Natural killer cell (primary cell): ENCODE results near the gene ANKRD6. TPM values are rescaled to one million over a fixed set of nuclear protein-coding genes. Genes with fewer than 3 reads are reported as not detected.

Experiments
- ATAC-seq, 3 donors: fragments of 150-1000 bp in 2 of 3; fragments of 200-7000 bp in 1 of 3; cut with Tn5 transposase; 1 replicate in 1 of 3; 2 replicates in 2 of 3; pipeline ENCODE4 v1.10.0; 2021; ENCODE audit warnings: mild to moderate bottlenecking in 2 of 3, moderate library complexity in 2 of 3
- DNase-seq, 2 donors: peaks; one replicate each; pipeline versions ENCODE4 v3.0.0 to v3.0.0-alpha.2; 2013 to 2021; ENCODE audit warnings: mixed read lengths in 1 of 2
- H3K27ac ChIP-seq: one replicate; pipeline ENCODE4 v1.5.1; 2013; ENCODE audit warnings: mild to moderate bottlenecking, low read length
- H3K27me3 ChIP-seq: one replicate; pipeline ENCODE4 v1.6.1; 2013; ENCODE audit warnings: low read length; ENCODE audit not compliant: control insufficient read depth, insufficient read depth
- H3K36me3 ChIP-seq: one replicate; pipeline ENCODE4 v1.6.1; 2013; ENCODE audit warnings: low read length; ENCODE audit not compliant: control insufficient read depth, insufficient read depth
- H3K4me1 ChIP-seq: one replicate; pipeline ENCODE4 v1.6.1; 2013; ENCODE audit warnings: low read length; ENCODE audit not compliant: control insufficient read depth, insufficient read depth
- H3K4me3 ChIP-seq: one replicate; pipeline ENCODE4 v1.5.1; 2013; ENCODE audit warnings: low read length
- H3K9me3 ChIP-seq: one replicate; pipeline ENCODE4 v1.6.1; 2013; ENCODE audit warnings: low read length; ENCODE audit not compliant: control insufficient read depth, insufficient read depth
- H3K27ac Mint-ChIP-seq, 2 donors: one replicate each; pipeline ENCODE4 v1.8.0; 2022; ENCODE audit warnings: mild to moderate bottlenecking in 2 of 2, mixed read lengths in 2 of 2, moderate library complexity in 1 of 2
- H3K27me3 Mint-ChIP-seq, 2 donors: one replicate each; pipeline ENCODE4 v1.8.0; 2022; ENCODE audit warnings: low read depth in 2 of 2, mixed read lengths in 2 of 2
- H3K36me3 Mint-ChIP-seq: one replicate; pipeline ENCODE4 v1.8.0; 2022; ENCODE audit warnings: mixed read lengths
- H3K4me1 Mint-ChIP-seq, 2 donors: one replicate each; pipeline ENCODE4 v1.8.0; 2022; ENCODE audit warnings: mixed read lengths in 2 of 2
- H3K4me3 Mint-ChIP-seq: one replicate; pipeline ENCODE4 v1.8.0; 2022; ENCODE audit warnings: mild to moderate bottlenecking, moderate library complexity, mixed read lengths
- H3K9me3 Mint-ChIP-seq, 2 donors: one replicate each; pipeline ENCODE4 v1.8.0; 2022; ENCODE audit warnings: mixed read lengths in 2 of 2
- CTCF ChIP-seq: fragments of 200-600 bp; IDR thresholded peaks from one replicate; pipeline ENCODE4 v1.8.0; 2022; ENCODE audit warnings: antibody characterized with exemption
- WGBS: methylation state at CpG from one replicate; pipeline ENCODE4 v1.1.7; 2013; ENCODE audit warnings: missing lambda C conversion rate; ENCODE audit not compliant: insufficient coverage; 5-methylcytosine and 5-hydroxymethylcytosine counted together
- intact Hi-C: fragments of 100-400 bp; cut with micrococcal nuclease; formaldehyde crosslinking; loops from one replicate; pipeline ENCODE4 v1.14.2; 2022
- total RNA-seq, 4 donors: library from RNA; stranded (reverse); fragments of 120-200 nt in 1 of 4; gene quantifications; one replicate each; pipeline versions ENCODE4 v1.2.3 to v1.2.4, GENCODE V29; 2013 to 2022

Gene ANKRD6
- total RNA-seq, 3 donors from 2014 or later (not counting 1 experiment from before 2014, with no cell fraction given): 4.5 to 9.0 (median 4.6) TPM

DNA sequence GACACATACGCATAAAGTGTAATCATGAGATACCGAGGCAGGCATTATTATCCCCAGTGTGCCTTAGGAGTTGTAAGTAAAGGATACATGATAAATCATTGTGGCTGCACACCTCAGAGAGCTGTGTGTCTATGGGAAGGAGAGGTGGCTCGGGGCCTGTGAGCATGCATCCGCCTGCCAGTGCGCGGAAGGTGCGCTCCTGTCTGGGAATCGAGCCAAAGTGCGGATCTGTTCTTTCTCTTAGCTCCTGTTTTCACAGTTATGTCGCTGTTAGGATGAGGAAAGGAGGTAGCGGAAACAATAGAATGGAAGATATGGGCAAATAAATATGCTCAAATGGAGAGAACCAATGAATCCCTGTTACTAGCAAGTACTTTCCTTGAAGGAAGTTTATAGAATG, 98.0 kb downstream of the ANKRD6 start:
- Mint-ChIP-seq H3K4me1 (peaks cover 0 to 5% of the 10 kb centered on the region in 2 donors), H3K27me3 (no peaks in the 10 kb centered on the region), H3K4me3 (no peak overlapping the region), H3K27ac (no peak overlapping the region), H3K9me3 (no peaks in the 10 kb centered on the region), H3K36me3 (no peaks in the 10 kb centered on the region)
- DNase-seq: no peak
- Histone ChIP-seq H3K27me3 (no peaks in the 10 kb centered on the region), H3K9me3 (no peaks in the 10 kb centered on the region), H3K27ac (no peak overlapping the region), H3K36me3 (no peaks in the 10 kb centered on the region), H3K4me1 (no peaks in the 10 kb centered on the region), H3K4me3 (no peak overlapping the region)
- TF ChIP-seq CTCF: no peak
- intact Hi-C loops: no loop called here
- 87% methylated on average over 11 of the region's 11 CpGs for WGBS
- no peak for ATAC-seq

DNA sequence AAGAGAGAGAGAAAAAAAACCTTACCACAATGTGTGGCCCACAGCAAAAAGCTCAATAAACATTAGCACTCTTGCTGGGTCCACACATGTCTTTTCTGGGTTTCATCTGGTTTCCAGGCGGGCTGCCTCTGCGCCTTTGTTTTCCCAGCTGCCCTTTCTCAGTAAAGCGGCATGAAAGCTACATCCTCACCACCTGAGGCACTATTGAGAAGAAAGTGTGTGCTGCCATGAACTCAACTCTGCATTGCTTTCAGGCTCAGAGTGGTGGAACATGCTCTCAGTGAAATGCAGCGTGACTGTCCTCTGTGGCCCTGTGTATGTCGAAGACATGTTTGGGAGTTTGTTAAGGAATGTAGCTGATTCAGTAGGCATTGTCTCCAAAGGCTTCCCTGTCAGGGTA, 103.3 kb downstream of the ANKRD6 start:
- no peak for TF ChIP-seq CTCF
- WGBS: 95% methylated on average over 5 of the region's 5 CpGs
- no peak overlapping the region for H3K27ac ChIP-seq
- H3K4me3 ChIP-seq: no peak overlapping the region
- H3K36me3 Mint-ChIP-seq: no peaks in the 10 kb centered on the region
- no peak overlapping the region for H3K27ac Mint-ChIP-seq
- H3K27me3 Mint-ChIP-seq: peaks cover 0 to 16% of the 10 kb centered on the region in 2 donors
- H3K4me3 Mint-ChIP-seq: no peak overlapping the region
- no peaks in the 10 kb centered on the region for H3K4me1 ChIP-seq
- ATAC-seq (no peak), DNase-seq (no peak)
- no peaks in the 10 kb centered on the region for H3K9me3 ChIP-seq
- no peaks in the 10 kb centered on the region for H3K9me3 Mint-ChIP-seq
- intact Hi-C loops: no loop called here
- H3K4me1 Mint-ChIP-seq: no peaks in the 10 kb centered on the region
- no peaks in the 10 kb centered on the region for H3K27me3 ChIP-seq
- no peaks in the 10 kb centered on the region for H3K36me3 ChIP-seq

DNA sequence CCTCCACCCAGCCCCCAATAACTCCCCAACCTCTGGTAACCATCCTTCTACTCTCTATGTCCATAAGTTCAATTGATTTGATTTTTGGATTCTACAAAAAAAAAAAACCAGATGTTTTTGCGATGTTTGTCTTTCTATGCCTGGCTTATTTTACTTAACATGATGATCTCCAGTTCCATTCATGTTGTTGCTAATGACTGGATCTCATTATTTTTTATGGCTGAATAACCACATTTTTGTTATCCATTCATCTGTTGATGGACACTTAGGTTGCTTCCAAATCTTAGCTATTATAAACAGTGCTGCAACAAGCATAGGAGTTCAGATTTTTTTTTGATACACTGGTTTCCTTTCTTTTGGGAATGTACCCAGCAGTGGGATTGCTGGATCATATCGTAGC, 106.8 kb downstream of the ANKRD6 start:
- no peak overlapping the region for H3K4me3 Mint-ChIP-seq
- 88% methylated on average over 2 of the region's 2 CpGs for WGBS

More for the DNA sequence above, 106.8 kb downstream of the ANKRD6 start:
- H3K9me3 Mint-ChIP-seq: no peaks in the 10 kb centered on the region
- no peaks in the 10 kb centered on the region for H3K36me3 ChIP-seq
- no peak overlapping the region for H3K4me3 ChIP-seq
- no peaks in the 10 kb centered on the region for H3K4me1 ChIP-seq
- H3K4me1 Mint-ChIP-seq: no peaks in the 10 kb centered on the region
- no peak overlapping the region for H3K27ac ChIP-seq
- H3K36me3 Mint-ChIP-seq: no peaks in the 10 kb centered on the region
- TF ChIP-seq CTCF: no peak
- no peaks in the 10 kb centered on the region for H3K9me3 ChIP-seq
- H3K27me3 Mint-ChIP-seq: peaks cover 0 to 24% of the 10 kb centered on the region in 2 donors
- DNase-seq (no peak), ATAC-seq (no peak)
- no peak overlapping the region for H3K27ac Mint-ChIP-seq
- intact Hi-C loops: no loop called here
- H3K27me3 ChIP-seq: no peaks in the 10 kb centered on the region
